Pancreas (tissue), 10 donors: ENCODE measurements around the gene STXBP4. TPM values are rescaled to one million over a fixed set of nuclear protein-coding genes. Genes with fewer than 3 reads are reported as not detected.

ENCODE experiments used
- ATAC-seq, 4 donors: fragments of 200-7000 bp; cut with Tn5 transposase; one replicate each; pipeline versions ENCODE4 v1.8.0 to v1.9.1; 2020; ENCODE audit warnings: mild to moderate bottlenecking in 4 of 4, moderate library complexity in 4 of 4
- DNase-seq, 6 donors: peaks; one replicate each; pipeline ENCODE4 v3.0.0-alpha.2; 2020
- FAIRE-seq: peaks from 2 replicates; lab custom pipeline; 2012; peaks lifted over from hg19 to GRCh38; lab: Jason Lieb, UNC
- H3K27ac ChIP-seq, 4 donors: fragments of 200-600 bp; sonication (generic); 1 replicate in 3 of 4; 2 replicates in 1 of 4; pipeline versions ENCODE4 v1.5.0 to v1.8.0; 2020
- H3K27me3 ChIP-seq, 4 donors: fragments of 200-600 bp; one replicate each; pipeline ENCODE4 v1.8.0; 2021
- H3K36me3 ChIP-seq, 3 donors: fragments of 200-600 bp; sonication (generic) in 1 of 3; one replicate each; pipeline versions ENCODE4 v1.5.0 to v1.8.0; 2020 to 2021
- H3K4me1 ChIP-seq, 3 donors: fragments of 200-600 bp; one replicate each; pipeline ENCODE4 v1.8.0; 2021
- H3K4me3 ChIP-seq, 4 donors: fragments of 200-600 bp; sonication (generic) in 2 of 4; one replicate each; pipeline versions ENCODE4 v1.5.0 to v1.8.0; 2020 to 2021
- H3K9me3 ChIP-seq, 4 donors: fragments of 200-600 bp; one replicate each; pipeline ENCODE4 v1.8.0; 2021
- CTCF ChIP-seq, 4 donors: fragments of 200-600 bp; sonication (generic) in 3 of 4; IDR thresholded peaks; one replicate each; pipeline versions ENCODE4 v1.5.0 to v1.8.0; 2021; ENCODE audit warnings: antibody characterized with exemption in 4 of 4
- WGBS, 2 donors: extraction: QIAGEN DNeasy Blood & Tissue Kit; methylation state at CpG; one replicate each; pipeline ENCODE4 v1.1.7; 2013; 5-methylcytosine and 5-hydroxymethylcytosine counted together
- intact Hi-C, 3 donors: fragments of 100-400 bp; cut with DNase I; formaldehyde crosslinking; loops; one replicate each; pipeline versions ENCODE4 v1.11.1 to v1.14.2; 2022
- polyA plus RNA-seq, 2 donors: library from polyadenylated mRNA; stranded (reverse); fragments of 200-250 nt; gene quantifications; one replicate each; pipeline ENCODE4 v1.2.3, GENCODE V29; 2013
- total RNA-seq, 6 donors: library from RNA; stranded (reverse); fragmentation: NEBNext Ultra II Directional in 4 of 6; extraction: Animal tissue kit (Norgen Biotek cat#: 25700) in 4 of 6; gene quantifications; one replicate each; pipeline versions ENCODE4 v1.2.1 to v1.2.4, GENCODE V29; 2021 to 2023
- donor health status: healthy with polysubstance abuse.
- donor health status: DM: no; HTN: no; CAD: no; lungs with moderate emphysema.
- donor health status: DM: no; HTN: no; CAD: no.
- donor health status: control.
- donor health status: control.
- donor health status: Bipolar disorder and iron deficiency.
- donor health status: DM: yes; HTN: yes; CAD: no.
- donor health status: DM: no; HTN: no; CAD: no.
- donor health status: DM: no; HTN: no; CAD: no.
- donor health status: DM: yes; HTN: yes; CAD: no.

The STXBP4 gene
- total and polyA plus RNA-seq, 8 donors, result 0.72 to 12.6 (median 5.4) TPM

GRCh38 chr17:55086635-55087058, 118.1 kb downstream of the STXBP4 start:
- TF ChIP-seq CTCF (IDR thresholded peaks at IDR 0.05), result no peak
- no peak for FAIRE-seq
- Histone ChIP-seq H3K4me1 (no peaks in the 10 kb centered on the region), H3K9me3 (no peaks in the 10 kb centered on the region), H3K27me3 (no peaks in the 10 kb centered on the region), H3K4me3 (no peak overlapping the region), H3K36me3 (no peaks in the 10 kb centered on the region), H3K27ac (no peak overlapping the region)
- intact Hi-C loops, result no loop called here
- peak in 3 of 4 donors; percentile 42 to 61 (median 48) for ATAC-seq
- 69 to 78% methylated on average over 2 of the region's 2 CpGs for WGBS, 2 donors
- DNase-seq, result no peak

- Histone ChIP-seq H3K36me3 (no peaks in the 10 kb centered on the region), H3K4me3 (no peak overlapping the region), H3K27me3 (no peaks in the 10 kb centered on the region), H3K9me3 (no peaks in the 10 kb centered on the region), H3K4me1 (no peaks in the 10 kb centered on the region), H3K27ac (no peak overlapping the region)
- intact Hi-C loops, result no loop called here
- ATAC-seq (no peak), DNase-seq (no peak), FAIRE-seq (no peak)
- WGBS, 2 donors, result 90 to 91% methylated on average over 2 of the region's 2 CpGs
- TF ChIP-seq CTCF (IDR thresholded peaks at IDR 0.05), result no peak
Observed at GRCh38 chr17:55089256-55089655, 120.7 kb downstream of the STXBP4 start.

GRCh38 chr17:55090079-55090492, 121.5 kb downstream of the STXBP4 start:
- intact Hi-C loops, result no loop called here
- FAIRE-seq, result no peak

GRCh38 chr17:55093353-55093752, 124.8 kb downstream of the STXBP4 start:
- FAIRE-seq (no peak), DNase-seq (no peak), ATAC-seq (no peak)
- TF ChIP-seq CTCF (IDR thresholded peaks at IDR 0.05), result no peak
- Histone ChIP-seq H3K9me3 (no peaks in the 10 kb centered on the region), H3K36me3 (no peaks in the 10 kb centered on the region), H3K27me3 (no peaks in the 10 kb centered on the region), H3K4me1 (no peaks in the 10 kb centered on the region), H3K4me3 (no peak overlapping the region), H3K27ac (no peak overlapping the region)
- 35 to 54% methylated on average over 1 of the region's 1 CpG for WGBS, 2 donors
- intact Hi-C loops, result no loop called here

More at GRCh38 chr17:55090079-55090492, 121.5 kb downstream of the STXBP4 start:
- no peak overlapping the region for H3K4me3 ChIP-seq
- no peaks in the 10 kb centered on the region for H3K4me1 ChIP-seq
- H3K27ac ChIP-seq, result no peak overlapping the region
- ATAC-seq, result no peak
- DNase-seq, result no peak
- no peaks in the 10 kb centered on the region for H3K27me3 ChIP-seq
- WGBS, 2 donors, result 87 to 89% methylated on average over 3 of the region's 3 CpGs
- no peak for TF ChIP-seq CTCF (IDR thresholded peaks at IDR 0.05)
- no peaks in the 10 kb centered on the region for H3K36me3 ChIP-seq
- H3K9me3 ChIP-seq, result no peaks in the 10 kb centered on the region

GRCh38 chr17:55098765-55099164, 130.2 kb downstream of the STXBP4 start:
- Histone ChIP-seq H3K27ac (no peak overlapping the region), H3K4me1 (no peaks in the 10 kb centered on the region), H3K4me3 (no peak overlapping the region), H3K36me3 (no peaks in the 10 kb centered on the region), H3K9me3 (peaks cover 0 to 3% (median 0%) of the 10 kb centered on the region in 4 donors), H3K27me3 (no peaks in the 10 kb centered on the region)
- WGBS, 2 donors, result 90 to 96% methylated on average over 1 of the region's 1 CpG
- FAIRE-seq, result no peak
- no peak for DNase-seq
- TF ChIP-seq CTCF (IDR thresholded peaks at IDR 0.05), result no peak
- ATAC-seq, result no peak
- intact Hi-C loops, result no loop called here
